ENCODE measurements around the gene NUCKS1. TPM values are rescaled to one million over a fixed set of nuclear protein-coding genes. Genes with fewer than 3 reads are reported as not detected.
"Not testable (repeated sequence)": the region's sequence is repeated elsewhere in the genome, so short reads cannot be mapped to it uniquely, and the experiment has no call there.

The NUCKS1 gene
- polyA plus RNA-seq, 10 donors = 191 to 265 (median 230) TPM

- no peak for DNase-seq
Observed at GRCh38 chr1:205739348-205740160, 10.4 kb downstream of the NUCKS1 start.

- no peak for DNase-seq
Observed at GRCh38 chr1:205735218-205735617, 14.8 kb downstream of the NUCKS1 start.

GRCh38 chr1:205733438-205734175 lies 16.4 kb downstream of the NUCKS1 start:
- no peak for DNase-seq

- no peak for DNase-seq
Observed at GRCh38 chr1:205729945-205730610, 19.9 kb downstream of the NUCKS1 start.

GRCh38 chr1:205726619-205727125 lies 23.3 kb downstream of the NUCKS1 start:
- DNase-seq = no peak

- DNase-seq = no peak
Observed at GRCh38 chr1:205725514-205725913, 24.5 kb downstream of the NUCKS1 start.

- not testable (repeated sequence) for DNase-seq
Observed at GRCh38 chr1:205720740-205721139, 29.2 kb downstream of the NUCKS1 start.

- no peak for DNase-seq
Observed at GRCh38 chr1:205719762-205720161, 30.2 kb downstream of the NUCKS1 start.

- DNase-seq = no peak
Observed at GRCh38 chr1:205719015-205719414, 31.0 kb downstream of the NUCKS1 start.

- no peak for DNase-seq
Observed at GRCh38 chr1:205716371-205717132, 33.4 kb downstream of the NUCKS1 start.

- DNase-seq = no peak
Observed at GRCh38 chr1:205715628-205716027, 34.4 kb downstream of the NUCKS1 start.

- DNase-seq = no peak
Observed at GRCh38 chr1:205714906-205715246, 35.1 kb downstream of the NUCKS1 start.

- no peak for DNase-seq
Observed at GRCh38 chr1:205714190-205714905, 35.6 kb downstream of the NUCKS1 start.

GRCh38 chr1:205711105-205712048 lies 38.6 kb downstream of the NUCKS1 start:
- peak; percentile 71 to 85 (median 79) for DNase-seq

GRCh38 chr1:205710201-205711062 lies 39.5 kb downstream of the NUCKS1 start:
- no peak for DNase-seq

- no peak for DNase-seq
Observed at GRCh38 chr1:205709640-205710039, 40.3 kb downstream of the NUCKS1 start.

- DNase-seq = peak in 2 of 3 donors; percentile 26 to 39
Observed at GRCh38 chr1:205709059-205709398, 41.0 kb downstream of the NUCKS1 start.

- no peak for DNase-seq
Observed at GRCh38 chr1:205706601-205707502, 43.1 kb downstream of the NUCKS1 start.
